CD4-positive, alpha-beta T cell treated with Interleukin-4 for 4 hours (primary cell): ENCODE results near the gene AIRE.

Experiments used
- DNase-seq: peaks from one replicate; pipeline ENCODE4 v3.0.0-alpha.2; 2020

AIRE gene

GRCh38 chr21:44305691-44306090 is 20.0 kb downstream of the AIRE start:
- no peak for DNase-seq

GRCh38 chr21:44306936-44307704 is 21.4 kb downstream of the AIRE start:
- no peak for DNase-seq

GRCh38 chr21:44310628-44311507 is 25.2 kb downstream of the AIRE start:
- DNase-seq = no peak

GRCh38 chr21:44312089-44312488 is 26.4 kb downstream of the AIRE start:
- no peak for DNase-seq

GRCh38 chr21:44312716-44313115 is 27.0 kb downstream of the AIRE start:
- no peak for DNase-seq

- no peak for DNase-seq
These were observed 27.8 kb downstream of the AIRE start for GRCh38 chr21:44313451-44313850.

GRCh38 chr21:44314128-44314527 is 28.5 kb downstream of the AIRE start:
- no peak for DNase-seq

GRCh38 chr21:44314561-44314960 is 28.9 kb downstream of the AIRE start:
- no peak for DNase-seq

GRCh38 chr21:44315691-44316203 is 30.1 kb downstream of the AIRE start:
- DNase-seq = no peak

- no peak for DNase-seq
These were observed 30.7 kb downstream of the AIRE start for GRCh38 chr21:44316277-44316900.

GRCh38 chr21:44317241-44317782 is 31.6 kb downstream of the AIRE start:
- no peak for DNase-seq

GRCh38 chr21:44317871-44318270 is 32.2 kb downstream of the AIRE start:
- no peak for DNase-seq

- no peak for DNase-seq
These were observed 33.0 kb downstream of the AIRE start for GRCh38 chr21:44318489-44319285.

GRCh38 chr21:44319407-44320065 is 33.9 kb downstream of the AIRE start:
- DNase-seq = no peak

- no peak for DNase-seq
These were observed 35.2 kb downstream of the AIRE start for GRCh38 chr21:44320847-44321246.

- no peak for DNase-seq
These were observed 36.3 kb downstream of the AIRE start for GRCh38 chr21:44321846-44322450.

- no peak for DNase-seq
These were observed 37.1 kb downstream of the AIRE start for GRCh38 chr21:44322621-44323325.

- DNase-seq = no peak
These were observed 37.9 kb downstream of the AIRE start for GRCh38 chr21:44323591-44323990.

GRCh38 chr21:44324106-44324853 is 38.6 kb downstream of the AIRE start:
- no peak for DNase-seq

GRCh38 chr21:44324854-44325107 is 39.1 kb downstream of the AIRE start:
- DNase-seq = no peak
